ENCODE data around the gene TSPAN18.

Gene TSPAN18

DNA sequence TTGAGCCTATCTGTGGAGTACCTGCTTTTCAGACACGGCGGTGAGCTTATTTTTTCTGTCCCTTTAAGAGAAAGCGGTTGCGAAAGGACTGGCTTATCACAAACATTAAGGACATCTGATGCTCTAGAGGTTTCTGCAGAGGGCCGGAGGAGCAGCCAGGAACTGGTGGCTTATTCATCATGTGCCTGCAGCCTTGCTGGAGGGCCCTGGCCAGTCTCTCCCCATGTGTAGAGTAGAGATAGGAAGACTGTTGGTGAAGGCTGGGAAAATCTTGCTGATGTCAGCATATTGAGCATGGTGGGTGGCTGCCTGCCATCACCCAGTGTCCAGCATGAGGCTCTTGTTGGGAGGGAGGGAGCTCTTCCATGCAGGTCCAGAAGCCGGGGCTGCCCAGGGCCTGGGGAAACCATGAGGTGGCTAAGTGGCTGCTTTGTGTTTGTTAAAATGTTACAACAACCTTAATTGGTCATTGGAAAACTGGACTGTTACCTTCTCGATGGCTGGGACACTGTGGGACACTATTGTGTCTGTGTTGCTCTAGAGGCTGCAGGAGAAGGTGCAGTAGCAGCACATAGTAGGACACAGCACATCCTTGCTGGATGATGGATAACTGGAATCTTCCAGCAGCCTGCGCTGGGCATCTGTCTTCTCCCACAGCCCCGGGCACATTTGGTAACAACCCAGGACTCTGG, 54.3 kb downstream of the TSPAN18 start:
- no peak for DNase-seq (ENCODE audit: low read depth)
- no peak overlapping the region for H3K4me3 ChIP-seq (ENCODE audit: low read depth, low read length)
- TF ChIP-seq CTCF (IDR thresholded peaks at IDR 0.05; ENCODE audit: low read depth, low read length, missing control alignments) = no peak

- no peak for TF ChIP-seq CTCF (IDR thresholded peaks at IDR 0.05; ENCODE audit: low read depth, low read length, missing control alignments)
- no peak for DNase-seq (ENCODE audit: low read depth)
- no peak overlapping the region for H3K4me3 ChIP-seq (ENCODE audit: low read depth, low read length)
Observed at GRCh38 chr11:44781655-44782054, 54.9 kb downstream of the TSPAN18 start.

DNA sequence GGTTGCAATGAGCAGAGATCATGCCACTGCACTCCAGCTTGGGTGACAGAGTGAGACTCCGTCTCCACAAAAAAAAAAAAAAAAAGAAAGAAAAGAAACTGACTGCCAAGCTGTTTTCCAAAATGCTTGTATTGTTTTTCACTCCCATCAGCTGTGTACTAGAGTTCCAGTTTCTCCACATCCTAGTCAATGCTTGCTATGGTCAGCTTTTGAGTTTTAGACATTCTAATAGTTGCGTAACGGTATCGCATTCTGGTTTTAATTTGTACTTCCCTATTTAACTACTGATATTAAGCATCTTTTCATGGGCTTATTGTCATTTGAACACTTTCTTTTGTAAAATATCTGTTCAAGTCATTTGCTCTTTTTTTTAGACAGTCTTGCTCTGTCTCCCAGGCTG, 55.7 kb downstream of the TSPAN18 start:
- no peak overlapping the region for H3K4me3 ChIP-seq (ENCODE audit: low read depth, low read length)
- DNase-seq (ENCODE audit: low read depth) = no peak
- TF ChIP-seq CTCF (IDR thresholded peaks at IDR 0.05; ENCODE audit: low read depth, low read length, missing control alignments) = no peak

DNA sequence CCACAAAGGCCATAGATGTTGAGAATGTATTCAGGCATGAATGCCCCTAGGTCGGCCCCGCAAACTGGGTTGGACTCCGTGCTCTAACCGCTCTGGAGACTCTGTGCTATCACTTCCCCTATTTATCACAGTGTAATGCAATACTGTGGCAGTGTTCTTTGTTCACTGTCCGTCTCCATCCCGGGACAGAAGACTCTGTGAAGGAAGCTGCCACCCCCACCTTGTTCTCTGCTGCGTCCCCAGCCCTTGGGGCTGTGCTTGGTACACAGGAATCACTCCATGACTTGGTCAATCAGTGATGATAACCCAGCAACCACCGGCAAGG, 57.6 kb downstream of the TSPAN18 start:
- no peak overlapping the region for H3K4me3 ChIP-seq (ENCODE audit: low read depth, low read length)
- TF ChIP-seq CTCF (IDR thresholded peaks at IDR 0.05; ENCODE audit: low read depth, low read length, missing control alignments) = no peak
- no peak for DNase-seq (ENCODE audit: low read depth)

GRCh38 chr11:44784851-44785250, 58.1 kb downstream of the TSPAN18 start:
- TF ChIP-seq CTCF (IDR thresholded peaks at IDR 0.05; ENCODE audit: low read depth, low read length, missing control alignments) = no peak
- no peak for DNase-seq (ENCODE audit: low read depth)
- H3K4me3 ChIP-seq (ENCODE audit: low read depth, low read length) = no peak overlapping the region

GRCh38 chr11:44785856-44786607, 59.3 kb downstream of the TSPAN18 start:
- peak; percentile 51 for TF ChIP-seq CTCF (IDR thresholded peaks at IDR 0.05; ENCODE audit: low read depth, low read length, missing control alignments)
- no peak overlapping the region for H3K4me3 ChIP-seq (ENCODE audit: low read depth, low read length)
- no peak for DNase-seq (ENCODE audit: low read depth)

GRCh38 chr11:44787070-44787469, 60.3 kb downstream of the TSPAN18 start:
- no peak for TF ChIP-seq CTCF (IDR thresholded peaks at IDR 0.05; ENCODE audit: low read depth, low read length, missing control alignments)
- no peak overlapping the region for H3K4me3 ChIP-seq (ENCODE audit: low read depth, low read length)
- no peak for DNase-seq (ENCODE audit: low read depth)
